CD4-positive, alpha-beta T cell (primary cell): ENCODE measurements around the gene SUGP1. TPM values are rescaled to one million over a fixed set of nuclear protein-coding genes. Genes with fewer than 3 reads are reported as not detected.

ENCODE experiments used
- ATAC-seq: fragments of 200-7000 bp; cut with Tn5 transposase; one replicate; pipeline ENCODE4 v1.10.0; 2022; ENCODE audit warnings: mild to moderate bottlenecking; ENCODE audit not compliant: poor library complexity
- CTCF ChIA-PET: fragments of 350-600 bp; sonication (Branson Sonifier 250); formaldehyde crosslinking; loops from one replicate; lab custom pipeline; 2021; ENCODE audit warnings: antibody characterized with exemption, inconsistent platforms; lab: Charles Lee
- POLR2A ChIA-PET: fragments of 350-600 bp; sonication (Branson Sonifier 250); formaldehyde crosslinking; loops from one replicate; lab custom pipeline; 2021; ENCODE audit warnings: antibody characterized with exemption, inconsistent platforms; lab: Charles Lee
- DNase-seq, 14 experiments: peaks; one replicate each; pipeline ENCODE4 v3.0.0-alpha.2; 2013 to 2020; ENCODE audit warnings: mixed read lengths in 2 of 14
- H3K27ac ChIP-seq, 2 donors: one replicate each; pipeline versions ENCODE4 v1.5.1 to v1.7.0; 2013; ENCODE audit warnings: low read length in 2 of 2, low read depth in 1 of 2, mild to moderate bottlenecking in 1 of 2
- H3K27me3 ChIP-seq, 2 experiments: 1 replicate in 1 of 2; 2 replicates in 1 of 2; pipeline versions ENCODE4 v1.6.1 to v1.7.0; 2013; ENCODE audit warnings: low read length in 2 of 2, control low read depth in 1 of 2, mild to moderate bottlenecking in 1 of 2, moderate library complexity in 1 of 2; ENCODE audit not compliant: insufficient read depth in 2 of 2, control insufficient read depth in 1 of 2
- H3K36me3 ChIP-seq: one replicate; pipeline ENCODE4 v1.6.1; 2013; ENCODE audit warnings: low read length, control low read depth; ENCODE audit not compliant: insufficient read depth
- H3K4me1 ChIP-seq: one replicate; pipeline ENCODE4 v1.6.1; 2013; ENCODE audit warnings: low read length, control low read depth; ENCODE audit not compliant: insufficient read depth
- H3K4me3 ChIP-seq: one replicate; pipeline ENCODE4 v1.5.1; 2013; ENCODE audit warnings: mild to moderate bottlenecking, low read length, moderate library complexity
- H3K9me3 ChIP-seq, 2 experiments: 1 replicate in 1 of 2; 2 replicates in 1 of 2; pipeline versions ENCODE4 v1.6.1 to v1.7.0; 2013; ENCODE audit warnings: low read length in 2 of 2, mild to moderate bottlenecking in 2 of 2, control low read depth in 1 of 2, moderate library complexity in 1 of 2; ENCODE audit not compliant: control insufficient read depth in 1 of 2, insufficient read depth in 1 of 2
- H3K27ac Mint-ChIP-seq: one replicate; pipeline ENCODE4 v1.8.0; 2020; ENCODE audit warnings: mixed read lengths
- H3K27me3 Mint-ChIP-seq: one replicate; pipeline ENCODE4 v1.8.0; 2021; ENCODE audit warnings: mixed read lengths
- H3K36me3 Mint-ChIP-seq: one replicate; pipeline ENCODE4 v1.8.0; 2021; ENCODE audit warnings: low read depth, mixed read lengths
- H3K4me1 Mint-ChIP-seq: one replicate; pipeline ENCODE4 v1.8.0; 2021; ENCODE audit warnings: low read depth, mixed read lengths
- H3K4me3 Mint-ChIP-seq: one replicate; pipeline ENCODE4 v1.8.0; 2020; ENCODE audit warnings: mild to moderate bottlenecking, mixed read lengths
- H3K9me3 Mint-ChIP-seq: one replicate; pipeline ENCODE4 v1.8.0; 2020; ENCODE audit warnings: mixed read lengths
- intact Hi-C, 2 experiments: fragments of 100-400 bp; cut with DNase I in 1 of 2; cut with micrococcal nuclease in 1 of 2; formaldehyde crosslinking; loops; one replicate each; pipeline versions ENCODE4 v1.15.1 to v1.9.0; 2023 to 2025; cut with DNase I, micrococcal nuclease
- total RNA-seq, 174 experiments: library from RNA in 2 of 174; stranded (reverse) in 2 of 174; gene quantifications; one replicate each; pipeline ENCODE4 v1.2.3 and lab custom pipeline; 2021 to 2026
- TF ChIP-seq, protein P1 (sequence below): fragments of 200-600 bp; IDR thresholded peaks from one replicate; pipeline ENCODE4 v1.8.0; 2022; ENCODE audit warnings: antibody characterized with exemption, mild to moderate bottlenecking

SUGP1 gene
- total RNA-seq, 2 experiments from 2014 or later, result 49.7 to 56.0 TPM

GRCh38 chr19:19238126-19238894, 82.0 kb downstream of the SUGP1 start:
- Histone ChIP-seq H3K9me3 (peaks cover 24 to 25% of the 10 kb centered on the region in 2 experiments), H3K27ac (no peak overlapping the region), H3K36me3 (no peaks in the 10 kb centered on the region), H3K4me1 (no peaks in the 10 kb centered on the region), H3K4me3 (no peak overlapping the region), H3K27me3 (peaks cover 0 to 8% of the 10 kb centered on the region in 2 experiments)
- Mint-ChIP-seq H3K9me3 (peaks cover 3% of the 10 kb centered on the region), H3K27ac (no peak overlapping the region), H3K27me3 (peaks cover 23% of the 10 kb centered on the region), H3K36me3 (no peaks in the 10 kb centered on the region), H3K4me1 (no peaks in the 10 kb centered on the region), H3K4me3 (no peak overlapping the region)
- TF ChIP-seq, protein P1, sequence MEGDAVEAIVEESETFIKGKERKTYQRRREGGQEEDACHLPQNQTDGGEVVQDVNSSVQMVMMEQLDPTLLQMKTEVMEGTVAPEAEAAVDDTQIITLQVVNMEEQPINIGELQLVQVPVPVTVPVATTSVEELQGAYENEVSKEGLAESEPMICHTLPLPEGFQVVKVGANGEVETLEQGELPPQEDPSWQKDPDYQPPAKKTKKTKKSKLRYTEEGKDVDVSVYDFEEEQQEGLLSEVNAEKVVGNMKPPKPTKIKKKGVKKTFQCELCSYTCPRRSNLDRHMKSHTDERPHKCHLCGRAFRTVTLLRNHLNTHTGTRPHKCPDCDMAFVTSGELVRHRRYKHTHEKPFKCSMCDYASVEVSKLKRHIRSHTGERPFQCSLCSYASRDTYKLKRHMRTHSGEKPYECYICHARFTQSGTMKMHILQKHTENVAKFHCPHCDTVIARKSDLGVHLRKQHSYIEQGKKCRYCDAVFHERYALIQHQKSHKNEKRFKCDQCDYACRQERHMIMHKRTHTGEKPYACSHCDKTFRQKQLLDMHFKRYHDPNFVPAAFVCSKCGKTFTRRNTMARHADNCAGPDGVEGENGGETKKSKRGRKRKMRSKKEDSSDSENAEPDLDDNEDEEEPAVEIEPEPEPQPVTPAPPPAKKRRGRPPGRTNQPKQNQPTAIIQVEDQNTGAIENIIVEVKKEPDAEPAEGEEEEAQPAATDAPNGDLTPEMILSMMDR, result no peak
- ATAC-seq (no peak), DNase-seq (no peak)
- ChIA-PET POLR2A (no interaction called here), CTCF (no interaction called here)
- intact Hi-C loops, result no loop called here

DNA sequence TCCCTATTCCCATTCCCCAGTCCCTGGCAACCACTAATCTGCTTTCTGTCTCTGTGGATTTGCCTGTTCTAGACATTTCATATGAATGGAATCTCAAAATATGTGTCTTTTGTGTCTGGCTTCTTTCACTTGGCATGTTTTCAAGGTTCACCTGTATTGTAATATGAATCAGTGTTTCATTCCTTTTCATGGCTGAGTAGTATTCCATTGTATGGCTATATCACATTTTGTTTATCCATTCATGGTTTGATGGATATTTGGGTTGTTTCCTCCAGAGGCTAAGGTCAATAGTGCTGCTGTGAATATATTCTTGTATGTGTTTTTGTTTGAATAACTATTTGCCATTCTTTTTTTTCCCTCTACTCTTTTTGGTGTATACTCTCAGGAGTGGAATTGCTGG, 84.1 kb downstream of the SUGP1 start:
- Histone ChIP-seq H3K4me1 (no peaks in the 10 kb centered on the region), H3K27ac (no peak overlapping the region), H3K4me3 (no peak overlapping the region), H3K9me3 (peaks cover 24 to 25% of the 10 kb centered on the region in 2 experiments), H3K27me3 (peaks cover 0 to 8% of the 10 kb centered on the region in 2 experiments), H3K36me3 (no peaks in the 10 kb centered on the region)
- H3K36me3 Mint-ChIP-seq, result no peaks in the 10 kb centered on the region
- no peaks in the 10 kb centered on the region for H3K4me1 Mint-ChIP-seq
- H3K27ac Mint-ChIP-seq, result no peak overlapping the region
- H3K27me3 Mint-ChIP-seq, result peaks cover 23% of the 10 kb centered on the region
- ATAC-seq, result no peak
- no peak overlapping the region for H3K4me3 Mint-ChIP-seq
- CTCF ChIA-PET, result no interaction called here
- intact Hi-C loops, result no loop called here
- TF ChIP-seq, protein P1, result no peak
- DNase-seq, result no peak
- peaks cover 3% of the 10 kb centered on the region for H3K9me3 Mint-ChIP-seq
- POLR2A ChIA-PET, result no interaction called here

DNA sequence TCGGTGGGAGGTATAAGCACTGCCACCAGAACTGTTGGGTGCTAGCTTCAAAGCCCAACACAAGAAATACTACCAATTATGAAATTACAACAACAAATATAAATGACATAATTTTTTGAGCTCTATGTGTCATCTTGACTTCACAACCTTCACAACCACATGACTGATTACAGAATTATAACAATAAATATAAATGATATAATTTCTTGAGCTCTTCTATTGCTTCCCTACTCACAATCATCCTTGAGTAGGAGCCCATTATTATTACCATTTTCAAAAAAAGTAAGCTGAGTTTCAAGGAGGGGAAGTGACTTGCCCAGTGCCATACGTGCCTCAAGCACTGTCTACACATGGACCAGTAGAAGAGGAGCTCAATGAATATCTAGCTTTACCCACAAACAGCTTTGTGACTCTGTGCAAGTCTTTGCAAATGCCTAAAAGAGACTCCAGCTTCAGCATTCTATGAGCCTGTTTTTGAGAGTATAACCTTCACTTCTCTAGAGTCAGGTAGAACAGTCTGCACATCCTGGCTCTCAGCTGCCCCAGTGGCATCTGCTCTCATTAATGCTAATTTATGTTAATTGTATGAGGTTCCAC, 86.0 kb downstream of the SUGP1 start:
- ATAC-seq, result no peak
- H3K4me1 Mint-ChIP-seq, result no peaks in the 10 kb centered on the region
- POLR2A ChIA-PET, result no interaction called here

More for the DNA sequence above, 86.0 kb downstream of the SUGP1 start:
- Mint-ChIP-seq H3K9me3 (peaks cover 3% of the 10 kb centered on the region), H3K27ac (no peak overlapping the region), H3K36me3 (no peaks in the 10 kb centered on the region), H3K4me3 (no peak overlapping the region), H3K27me3 (peaks cover 18% of the 10 kb centered on the region)
- H3K4me3 ChIP-seq, result no peak overlapping the region
- intact Hi-C loops, result no loop called here
- H3K9me3 ChIP-seq, result peaks cover 20 to 24% of the 10 kb centered on the region in 2 experiments
- H3K27me3 ChIP-seq, result peaks cover 0 to under 1% of the 10 kb centered on the region in 2 experiments
- no peak overlapping the region for H3K27ac ChIP-seq
- TF ChIP-seq, protein P1, result no peak
- DNase-seq, result no peak
- no peaks in the 10 kb centered on the region for H3K36me3 ChIP-seq
- CTCF ChIA-PET, result interaction anchor here (1.1 kb wide), 1 partner anchor 10 kb away, joined by 3 read pairs; no protein-coding TSS in a partner anchor
- no peaks in the 10 kb centered on the region for H3K4me1 ChIP-seq
